Fibroblast of skin of right quadriceps (primary cell): ENCODE results near the gene B4GALNT3.

Experiments
- DNase-seq: peaks from one replicate; pipeline ENCODE4 v3.0.0-alpha.2; 2013

B4GALNT3 gene

DNA sequence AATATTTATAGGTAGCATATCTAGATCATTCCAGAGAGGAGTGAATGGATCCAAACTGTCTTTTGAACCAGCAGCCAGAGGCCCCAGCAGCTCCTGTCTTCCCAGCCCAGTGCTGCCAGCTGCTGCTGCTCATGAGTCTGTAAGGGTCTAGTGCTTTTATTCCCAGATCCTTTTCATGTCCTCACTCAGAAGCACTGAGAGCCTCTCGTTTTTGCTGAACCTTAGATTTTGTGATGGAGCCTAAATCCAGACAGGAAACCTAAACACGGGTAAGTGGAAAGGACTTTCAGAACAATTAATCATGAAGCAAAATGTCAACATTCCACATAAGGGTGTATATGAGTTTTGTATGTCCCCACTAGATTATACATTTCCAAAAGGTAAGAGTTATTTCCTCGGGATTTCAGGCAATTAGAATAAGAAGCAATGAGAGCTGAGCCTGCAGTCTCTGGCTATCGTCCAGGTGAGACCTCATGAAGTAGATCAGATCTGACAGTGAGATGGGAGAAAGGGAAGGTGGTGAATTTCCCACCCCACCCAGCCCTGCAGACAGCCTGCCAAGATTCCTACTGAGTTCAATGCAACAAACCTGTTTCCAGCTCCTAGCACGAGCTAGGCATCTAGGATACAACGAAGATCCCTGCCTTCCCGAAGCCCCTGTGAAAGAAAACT lies 119.1 kb downstream of the B4GALNT3 start:
- DNase-seq, result no peak

DNA sequence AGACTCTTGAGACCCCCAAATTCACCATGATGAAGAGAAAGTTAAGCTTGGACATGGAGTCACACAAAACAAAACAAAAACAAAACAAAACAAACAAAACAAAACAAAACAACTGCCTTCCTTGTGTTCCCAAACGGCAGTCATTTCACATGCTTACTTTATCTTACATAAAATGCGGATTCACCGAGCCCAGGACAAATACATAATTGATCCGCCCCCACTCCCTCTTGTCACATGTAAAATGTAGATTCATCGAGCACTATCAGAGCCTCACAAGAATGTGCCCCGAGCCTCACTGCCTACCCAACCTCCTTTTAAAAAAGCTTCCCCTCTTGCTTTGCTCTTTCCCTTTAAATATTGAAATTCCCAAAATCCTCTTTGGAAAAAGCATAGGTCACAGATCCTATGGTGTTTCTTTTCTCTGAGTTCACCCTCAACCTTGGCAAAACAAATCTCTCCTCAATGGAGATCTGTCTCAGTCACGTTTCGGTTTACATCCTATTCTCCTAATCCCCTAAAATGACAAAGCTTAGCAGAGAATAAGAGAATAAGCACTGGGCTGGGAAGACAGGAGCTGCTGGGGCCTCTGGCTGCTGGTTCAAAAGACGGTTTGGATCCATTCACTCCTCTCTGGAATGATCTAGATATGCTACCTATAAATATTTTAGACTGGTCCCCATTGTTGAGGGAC lies 119.8 kb downstream of the B4GALNT3 start:
- DNase-seq, result no peak

DNA sequence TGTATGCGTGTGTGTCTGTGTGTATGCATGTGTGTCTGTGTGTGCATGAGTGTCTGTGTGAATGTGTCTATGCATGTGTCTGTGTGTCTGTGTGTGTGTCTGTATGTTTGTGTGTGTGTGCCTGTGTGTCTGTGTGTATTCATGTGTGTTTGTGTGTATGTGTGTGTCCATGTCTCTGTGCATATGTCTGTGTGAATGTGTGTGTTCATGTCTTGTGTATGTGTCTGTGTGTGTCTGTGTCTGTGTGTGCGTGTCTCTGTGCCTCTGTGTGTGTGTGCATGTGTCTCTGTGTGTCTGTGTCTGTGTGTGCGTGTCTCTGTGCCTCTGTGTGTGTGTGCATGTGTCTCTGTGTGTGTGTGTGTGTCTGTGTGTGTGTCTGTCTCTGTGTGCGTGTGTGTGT lies 121.1 kb downstream of the B4GALNT3 start:
- DNase-seq, result no peak

DNA sequence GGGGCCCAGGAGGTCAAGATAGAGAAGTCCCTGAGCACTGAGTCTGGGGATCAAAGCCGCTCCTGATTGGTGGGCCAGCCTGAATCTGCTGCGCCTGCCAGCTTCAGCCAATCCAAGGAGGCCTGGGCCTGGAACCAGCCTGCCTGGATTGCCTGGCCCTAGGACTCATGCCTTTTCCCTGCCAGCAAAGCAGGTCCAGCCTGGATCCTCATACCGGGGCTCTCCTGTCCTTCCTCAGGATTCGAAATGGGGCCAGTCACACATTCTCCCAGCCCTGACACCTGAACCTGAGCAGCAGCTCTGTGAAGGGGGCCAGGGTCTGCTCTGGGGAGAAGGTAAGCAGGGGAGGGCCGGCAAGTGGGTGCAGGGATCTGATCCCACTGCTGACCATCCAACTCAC lies 121.6 kb downstream of the B4GALNT3 start:
- no peak for DNase-seq

DNA sequence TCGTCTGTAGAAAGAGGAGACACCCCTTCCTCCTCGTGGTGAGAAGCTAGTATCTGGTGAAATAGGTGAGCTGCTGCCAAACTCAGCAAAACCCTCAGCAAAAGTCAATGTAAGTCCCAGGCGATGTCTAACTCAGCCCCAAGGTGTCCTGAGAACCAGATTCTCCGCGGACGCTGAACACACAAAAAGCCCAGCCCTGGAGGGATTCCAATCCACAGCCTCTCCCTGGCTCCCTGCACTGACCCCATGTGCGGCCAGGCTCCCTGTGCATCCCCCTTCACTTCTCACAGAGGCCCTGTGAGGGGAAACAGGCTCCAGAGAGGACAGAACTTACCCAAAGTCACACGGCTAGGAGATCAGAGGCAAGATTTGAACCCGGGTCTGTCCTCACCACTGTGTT lies 122.0 kb downstream of the B4GALNT3 start:
- no peak for DNase-seq

DNA sequence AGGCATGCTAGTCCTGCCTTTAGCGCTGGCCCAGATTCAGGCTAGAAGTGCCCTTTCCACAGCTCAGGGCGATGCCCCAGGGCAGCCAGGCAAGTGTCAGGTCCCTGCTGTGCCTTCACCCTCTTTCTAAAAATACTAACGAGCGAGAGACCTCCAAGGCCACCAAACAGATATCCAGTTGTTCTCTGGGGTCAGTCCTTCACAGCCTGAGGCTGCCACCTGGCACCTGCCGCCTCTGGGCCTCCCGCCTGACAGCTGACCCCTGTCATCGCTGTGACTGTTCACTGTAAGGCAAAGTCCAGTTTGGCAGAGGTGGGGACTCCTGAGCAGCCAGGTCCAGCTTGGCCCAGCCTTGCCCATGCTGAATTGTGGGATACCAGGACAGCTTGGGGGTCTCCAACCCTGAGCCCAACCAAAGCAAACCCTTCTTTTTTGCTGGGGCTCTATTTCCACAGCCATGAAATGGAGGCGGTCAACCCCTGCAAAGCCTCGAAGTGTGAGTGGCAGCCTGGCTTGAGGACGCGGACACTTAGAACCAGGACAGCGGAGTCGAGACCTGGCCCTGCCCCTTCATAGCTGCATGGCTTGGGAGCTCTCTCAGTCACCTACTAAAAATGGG lies 123.6 kb downstream of the B4GALNT3 start:
- DNase-seq, result no peak

DNA sequence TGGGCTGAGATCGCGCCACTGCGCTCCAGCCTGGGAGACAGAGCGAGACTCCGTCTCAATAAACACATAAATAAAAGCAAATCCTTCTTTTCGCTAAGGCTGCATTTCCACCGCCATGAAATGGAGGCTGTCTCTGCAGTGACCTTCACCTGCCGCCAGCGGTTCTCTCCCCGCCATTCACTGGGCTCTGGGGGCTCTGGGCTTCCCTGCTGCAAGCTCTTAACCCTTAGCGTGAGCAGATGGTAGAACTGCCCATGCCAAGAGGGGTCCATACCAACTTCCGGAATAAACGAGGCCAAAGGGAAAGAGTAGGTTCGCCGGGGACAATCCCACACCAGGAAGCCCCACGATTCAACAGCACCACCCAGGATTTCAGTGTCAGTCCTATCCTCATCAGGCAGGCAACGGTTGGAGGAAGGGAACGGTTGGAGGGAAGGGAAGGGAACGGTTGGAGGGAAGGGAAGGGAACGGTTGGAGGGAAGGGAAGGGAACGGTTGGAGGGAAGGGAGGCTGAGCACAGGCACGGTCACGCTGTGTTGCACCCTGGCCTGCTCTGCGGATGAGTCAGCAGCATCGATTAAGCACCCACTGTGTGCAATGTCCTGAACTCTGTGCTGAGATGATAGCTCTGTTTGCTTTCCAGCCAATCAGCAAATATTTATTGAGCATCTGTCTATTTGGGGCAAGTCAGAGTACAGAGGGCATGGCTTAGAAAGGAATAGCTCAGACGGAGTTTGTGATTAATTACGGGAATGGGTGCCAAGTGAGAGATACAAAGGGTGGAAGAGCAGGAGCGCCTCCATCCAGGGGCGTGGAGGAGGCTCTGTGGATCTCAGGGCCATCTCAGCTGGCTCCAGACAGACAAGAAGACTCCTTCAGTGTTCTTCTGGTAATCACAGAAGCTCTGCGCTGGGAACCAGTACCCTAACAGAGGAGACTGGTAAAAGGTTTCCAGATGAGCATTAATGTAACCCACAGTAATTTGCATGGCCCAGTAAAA lies 125.6 kb downstream of the B4GALNT3 start:
- no peak for DNase-seq

DNA sequence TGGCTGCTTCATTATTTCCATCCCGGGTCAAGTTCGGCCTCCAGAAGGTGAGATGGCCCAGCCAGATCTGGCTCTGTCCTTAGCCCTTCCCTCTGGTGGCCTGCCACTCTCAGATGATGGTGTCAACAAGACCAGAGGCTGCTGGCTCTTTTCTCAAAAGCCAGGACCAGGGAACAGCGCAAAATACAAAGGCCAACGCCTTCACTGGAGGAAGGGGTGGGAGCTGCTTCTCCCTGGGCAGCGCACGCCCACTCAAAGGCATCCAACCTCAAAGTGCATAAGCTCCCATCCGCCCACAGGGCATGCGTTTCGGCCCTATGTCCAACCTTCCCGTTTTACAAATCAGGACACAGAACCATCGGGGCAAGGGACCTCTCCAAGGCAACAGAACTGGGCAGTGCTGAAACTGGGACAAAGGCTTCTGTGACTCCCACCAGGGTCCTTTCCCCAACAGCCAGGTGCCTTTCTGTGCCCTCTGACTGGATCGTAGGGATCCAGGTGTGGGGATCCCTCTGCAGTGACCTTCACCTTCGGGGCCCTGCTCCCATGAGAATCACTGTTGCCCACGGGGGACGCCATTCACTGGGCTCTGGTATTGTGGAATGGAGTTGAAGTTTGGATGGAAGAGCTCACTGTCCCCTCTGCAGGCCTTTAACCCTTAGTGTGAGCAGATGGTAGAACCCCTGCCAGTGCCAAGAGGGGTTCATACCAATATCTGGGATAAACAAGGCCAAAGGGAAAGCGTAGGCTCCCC lies 126.8 kb downstream of the B4GALNT3 start:
- DNase-seq, result no peak

DNA sequence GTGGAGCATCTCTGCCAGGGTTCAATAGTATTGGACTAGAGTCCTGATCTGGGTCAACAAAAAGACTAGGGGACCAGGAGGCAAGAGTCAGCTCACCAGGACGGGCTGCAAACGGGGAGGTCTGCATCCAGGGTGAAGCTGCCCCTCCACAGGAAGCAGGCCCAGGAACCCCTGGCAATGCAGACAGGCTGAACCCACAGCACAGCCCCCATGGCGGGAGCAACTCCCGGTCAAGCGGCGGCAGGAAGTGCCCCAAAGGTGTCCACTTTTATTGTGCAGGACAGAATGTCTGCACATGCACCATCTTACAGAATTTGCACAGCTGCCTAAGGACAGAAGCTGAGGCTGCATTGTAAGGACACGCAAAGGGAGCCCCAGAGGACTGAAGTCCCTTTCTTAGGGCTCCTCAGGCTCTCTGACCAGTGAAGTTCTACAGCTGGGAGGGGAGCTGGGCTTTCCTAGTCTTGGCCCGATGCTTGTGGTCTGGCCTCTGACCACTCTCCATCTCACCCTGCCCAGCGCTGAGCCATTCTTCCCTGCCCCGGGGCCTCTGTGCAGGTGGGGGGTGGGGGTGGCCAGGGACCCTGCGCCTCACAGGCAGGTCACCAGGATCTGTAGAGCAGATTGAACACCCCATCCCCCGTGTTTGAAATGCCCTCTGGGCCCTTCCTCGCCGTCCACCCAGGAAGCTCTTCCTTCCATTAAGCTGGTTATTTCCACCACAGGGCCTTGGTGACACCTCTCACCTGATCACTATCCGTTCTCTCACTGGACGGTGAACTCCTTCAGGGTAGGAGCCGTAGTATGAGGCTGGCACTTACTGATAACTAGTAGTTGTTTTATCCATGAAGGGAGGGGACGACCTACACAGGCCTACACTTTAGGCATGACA lies 127.6 kb downstream of the B4GALNT3 start:
- no peak for DNase-seq

DNA sequence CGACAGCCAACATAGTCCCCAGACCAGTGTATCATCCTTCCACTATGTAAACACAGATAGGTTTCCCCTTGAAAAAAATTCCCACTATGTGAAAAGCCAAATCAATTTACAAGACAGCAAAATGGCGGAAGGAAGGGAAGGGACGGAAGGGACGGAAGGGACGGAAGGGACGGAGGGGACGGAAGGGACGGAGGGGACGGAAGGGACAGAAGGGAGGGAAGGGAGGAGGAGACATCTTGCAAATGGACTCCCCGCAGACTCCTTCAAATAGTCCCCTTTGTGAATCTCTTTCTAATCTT lies 128.2 kb downstream of the B4GALNT3 start:
- DNase-seq, result no peak

DNA sequence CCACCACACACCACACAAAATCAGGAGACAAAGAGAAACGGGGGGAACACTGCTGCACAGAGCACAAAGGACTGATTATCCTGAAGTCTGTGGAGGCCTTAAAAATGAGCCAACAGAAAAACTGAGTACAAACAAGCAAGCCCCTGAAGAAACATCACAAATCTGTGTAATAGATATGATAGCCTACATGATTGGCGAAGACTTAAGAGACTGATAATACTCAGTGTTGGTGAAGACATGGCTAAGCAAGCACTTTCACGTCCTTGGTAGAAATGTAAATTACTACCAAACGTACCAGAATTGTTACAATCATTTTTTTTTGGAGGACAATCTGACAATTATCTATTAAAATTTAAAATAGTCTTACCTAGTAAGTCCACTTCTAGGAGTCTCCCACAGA lies 128.9 kb downstream of the B4GALNT3 start:
- DNase-seq, result no peak

DNA sequence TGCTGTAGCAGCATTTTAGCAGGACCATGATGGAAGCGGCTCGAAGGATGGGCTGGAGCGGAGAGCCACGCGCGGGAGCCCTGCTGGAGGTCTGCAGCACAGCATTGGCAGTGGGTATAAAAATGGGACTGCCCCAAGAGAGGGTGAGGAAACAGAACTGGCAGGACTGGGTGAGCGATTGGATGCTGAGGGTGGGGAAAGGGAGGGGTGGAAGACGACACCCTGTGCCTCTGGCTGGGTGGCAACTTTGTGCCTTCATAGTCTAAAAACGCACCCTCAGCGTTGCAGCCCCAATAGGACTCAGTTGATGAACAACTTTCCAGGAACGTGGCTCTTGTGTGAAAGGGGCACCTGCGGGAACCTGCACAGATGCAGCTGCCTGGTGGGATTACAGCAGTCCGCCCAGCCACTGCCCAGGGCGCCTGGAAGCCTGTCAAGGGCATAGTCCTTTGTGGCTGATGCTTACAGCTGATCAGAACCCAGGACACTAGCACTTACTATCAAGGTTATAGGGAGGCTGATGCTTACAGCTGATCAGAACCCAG lies 130.5 kb downstream of the B4GALNT3 start:
- no peak for DNase-seq

DNA sequence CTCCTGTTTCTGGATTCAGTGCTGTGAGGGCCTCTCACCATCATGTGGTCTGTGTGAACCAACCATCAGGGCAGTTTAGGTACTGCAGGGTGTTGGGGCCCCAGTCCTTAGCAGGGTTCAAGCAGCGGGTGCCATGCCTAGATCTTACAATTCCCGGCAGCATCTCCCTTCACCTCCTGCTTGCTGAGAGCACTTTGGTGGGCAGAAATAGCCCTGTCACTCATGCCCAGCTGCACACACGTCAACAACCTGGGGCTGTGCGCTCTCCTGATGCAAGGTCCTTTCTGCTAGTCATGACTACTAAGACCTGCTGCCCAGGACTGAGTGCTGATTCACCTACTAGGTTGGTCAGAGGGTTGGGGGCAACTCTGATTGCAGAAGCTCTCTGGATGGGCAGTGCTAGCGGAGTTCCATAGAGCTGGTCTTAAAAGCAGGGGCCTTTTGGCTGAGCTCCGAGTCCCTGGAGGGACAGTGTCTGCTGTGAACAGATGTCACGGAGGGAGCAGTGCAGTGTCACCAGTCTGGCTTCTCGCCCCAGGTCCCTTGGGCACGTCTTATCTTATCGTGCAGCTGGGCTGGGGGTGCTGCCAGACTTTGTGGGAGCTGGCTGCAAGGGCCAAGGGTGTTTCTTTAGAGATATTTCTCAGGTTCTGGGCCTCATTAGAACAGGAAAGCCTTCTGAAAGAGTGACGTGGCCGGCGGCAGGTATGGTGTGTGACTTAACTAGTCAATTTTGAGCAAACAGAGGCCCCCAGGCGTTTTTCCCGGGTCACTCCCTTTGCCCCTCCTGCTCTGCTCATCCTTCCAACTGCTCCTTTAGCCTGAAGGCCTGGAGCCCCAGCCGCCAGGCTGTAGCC lies 131.7 kb downstream of the B4GALNT3 start:
- no peak for DNase-seq

DNA sequence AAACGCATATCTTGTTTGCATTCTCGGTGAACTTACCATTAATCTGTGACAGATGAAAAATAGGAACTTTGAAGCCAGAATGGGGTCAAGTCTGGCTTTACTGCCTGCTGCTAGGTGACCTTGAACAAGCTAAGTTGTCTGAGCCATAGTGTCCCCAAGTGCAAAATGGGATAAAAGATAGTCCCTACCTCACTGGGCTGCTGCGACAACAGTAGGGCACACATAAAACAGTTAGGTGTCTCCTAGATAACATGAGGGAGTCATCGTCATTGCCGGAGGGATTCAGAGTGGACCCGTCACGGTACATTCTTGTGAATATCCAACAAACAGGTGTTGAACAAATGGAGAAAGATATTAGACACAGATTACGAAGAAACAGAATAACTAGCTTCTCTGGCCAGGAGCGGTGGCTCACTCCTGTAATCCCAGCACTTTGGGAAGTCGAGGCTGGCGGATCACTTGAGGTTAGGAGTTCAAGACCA lies 132.3 kb downstream of the B4GALNT3 start:
- DNase-seq, result no peak

DNA sequence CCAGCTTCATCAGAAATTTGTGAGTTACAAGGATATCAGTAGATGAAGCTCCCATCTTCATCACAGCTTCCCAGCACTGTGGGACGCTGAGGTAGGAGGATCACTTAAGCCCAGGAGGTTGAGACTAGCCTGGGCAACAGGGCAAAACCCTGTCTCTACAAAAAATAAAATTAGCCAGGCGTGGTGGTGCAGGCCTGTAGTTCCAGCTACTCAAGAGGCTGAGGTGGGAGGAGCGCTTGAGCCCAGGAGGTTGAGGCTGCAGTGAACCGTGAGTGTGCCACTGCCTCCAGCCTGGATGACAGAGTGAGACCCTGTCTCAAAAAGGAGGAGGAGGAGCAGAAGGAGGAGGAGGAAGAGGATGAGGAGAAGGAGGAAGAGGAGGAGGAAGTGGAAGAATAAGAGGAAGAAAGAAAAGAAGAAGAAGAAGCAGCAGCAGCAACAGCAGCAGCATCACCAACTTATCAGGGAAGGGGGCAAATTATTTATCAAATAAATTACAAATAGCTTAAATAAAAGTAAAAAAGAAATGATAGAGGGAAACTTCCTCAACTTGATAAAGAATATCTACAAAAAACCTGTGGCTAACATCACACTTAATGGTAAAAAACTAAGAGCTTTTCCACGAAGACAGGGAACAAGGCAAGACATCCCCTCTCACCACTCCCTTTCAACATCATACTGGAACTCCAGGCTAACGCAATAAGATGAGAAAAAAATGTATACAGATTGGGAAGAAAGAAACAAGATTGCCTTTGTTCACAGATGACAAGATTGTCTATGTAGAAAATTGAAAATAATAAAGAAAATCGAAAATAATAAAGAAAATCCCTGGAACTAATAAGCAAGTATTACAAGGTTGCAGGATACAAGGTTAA lies 133.9 kb downstream of the B4GALNT3 start:
- no peak for DNase-seq

DNA sequence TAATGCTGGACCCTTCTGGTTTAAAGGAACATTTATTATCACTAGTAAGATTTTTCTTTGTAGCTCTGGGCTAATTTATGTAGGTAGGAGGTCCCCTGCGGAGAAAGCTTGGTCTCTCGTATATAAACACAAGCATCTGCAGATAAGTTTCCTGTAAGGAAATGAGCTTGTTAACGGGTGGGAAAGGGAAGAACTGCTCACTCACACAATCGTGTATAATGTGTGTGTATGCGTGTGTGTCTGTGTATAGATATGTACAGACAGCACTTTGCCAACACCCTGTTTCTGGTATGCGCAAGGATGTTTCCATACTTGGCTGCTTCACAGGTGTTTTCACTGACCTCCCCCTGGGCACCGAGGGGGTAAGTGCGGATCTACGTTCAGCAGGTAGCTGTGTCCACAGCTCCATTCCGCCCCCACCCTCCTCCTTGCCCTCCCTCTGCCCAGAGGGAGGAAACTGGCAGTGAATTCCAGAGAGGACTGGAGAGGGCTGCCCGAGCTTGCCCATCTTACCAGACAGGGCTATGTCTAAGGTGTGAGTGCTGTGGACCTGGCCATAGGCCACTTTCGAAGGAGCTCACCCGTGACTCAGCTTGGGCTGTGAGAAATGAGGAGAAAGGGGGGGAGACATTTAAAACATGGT lies 138.3 kb downstream of the B4GALNT3 start:
- no peak for DNase-seq

DNA sequence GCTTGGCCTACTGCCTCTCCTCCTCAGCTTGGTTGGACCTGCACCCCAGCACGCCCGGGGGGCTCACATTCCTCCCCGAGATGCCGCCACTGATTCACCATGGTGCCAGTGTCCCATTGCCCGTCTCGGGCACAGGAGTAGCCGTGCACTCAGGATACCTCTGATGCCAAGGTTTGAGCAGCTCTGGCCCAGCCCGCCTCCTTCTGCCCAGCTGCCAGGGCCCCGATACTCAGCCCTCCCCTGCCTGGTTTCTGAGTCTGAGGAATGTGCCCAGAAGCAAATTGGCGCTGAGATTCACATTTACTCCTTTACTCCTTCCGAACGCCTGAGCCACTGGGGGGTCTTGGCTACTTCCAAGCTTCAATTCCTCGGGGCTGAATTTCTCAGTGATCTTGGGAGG lies 140.0 kb downstream of the B4GALNT3 start:
- no peak for DNase-seq

DNA sequence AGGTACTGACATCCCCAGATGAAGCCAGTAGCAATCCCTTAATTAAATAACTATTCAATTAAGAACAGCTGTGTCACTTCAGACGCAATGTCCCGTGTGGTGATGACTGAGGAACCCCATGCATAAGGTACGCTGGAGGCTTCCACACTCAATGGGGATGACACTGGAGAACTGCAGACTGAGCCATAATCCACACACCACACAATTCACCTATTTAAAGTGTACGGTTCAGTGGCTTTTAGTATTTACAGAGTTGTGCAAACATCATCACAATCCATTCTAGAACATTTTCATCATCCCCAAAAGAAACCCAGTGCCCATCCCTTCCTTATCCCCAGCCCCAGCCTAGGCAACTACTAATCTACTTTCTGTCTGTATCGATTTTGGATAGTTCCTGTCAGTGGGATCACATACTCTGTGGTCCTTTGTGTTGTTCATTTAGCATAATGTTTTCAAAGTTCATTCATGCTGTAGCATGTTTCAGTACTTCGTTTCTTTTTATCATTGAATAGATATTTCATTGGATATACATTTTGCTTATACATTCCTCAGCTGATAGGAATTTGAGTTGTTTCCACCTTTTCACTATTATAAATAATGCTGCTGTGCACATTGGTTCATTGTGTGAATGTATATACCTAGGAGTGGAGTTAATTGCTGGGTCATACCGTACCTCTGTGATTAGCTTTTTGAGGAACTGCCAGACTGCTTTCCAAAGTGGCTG lies 142.4 kb downstream of the B4GALNT3 start:
- DNase-seq, result no peak
